ENCODE measurements around the gene OR1S1.
"Not testable (repeated sequence)": the region's sequence is repeated elsewhere in the genome, so short reads cannot be mapped to it uniquely, and the experiment has no call there.

The OR1S1 gene

DNA sequence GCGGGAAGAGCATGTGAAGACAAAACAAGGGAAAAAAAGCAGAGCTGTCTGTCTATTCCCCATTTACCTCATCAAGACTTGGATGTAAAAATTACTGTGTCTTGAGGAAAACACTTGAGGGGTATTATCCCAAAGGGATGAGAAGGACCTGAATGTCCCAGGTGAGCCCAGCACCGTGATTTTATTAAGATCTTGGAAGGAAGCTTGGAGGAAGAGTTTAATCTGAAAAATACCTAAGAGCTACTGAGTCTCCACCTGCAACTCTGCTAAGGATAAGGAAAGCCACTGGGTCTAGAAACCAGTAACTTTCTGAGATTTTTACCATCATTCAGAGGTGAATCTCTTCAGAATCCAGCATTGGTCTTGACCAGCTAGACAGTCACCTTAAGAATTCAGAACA is at the start of gene OR1S1:
OR1S1 (plus strand) TSS at position 301 of the 400 bp plus-strand sequence.
- not testable (repeated sequence) for DNase-seq

GRCh38 chr11:58164389-58164788 is 48.1 kb upstream of the OR1S1 start:
- no peak for DNase-seq

DNA sequence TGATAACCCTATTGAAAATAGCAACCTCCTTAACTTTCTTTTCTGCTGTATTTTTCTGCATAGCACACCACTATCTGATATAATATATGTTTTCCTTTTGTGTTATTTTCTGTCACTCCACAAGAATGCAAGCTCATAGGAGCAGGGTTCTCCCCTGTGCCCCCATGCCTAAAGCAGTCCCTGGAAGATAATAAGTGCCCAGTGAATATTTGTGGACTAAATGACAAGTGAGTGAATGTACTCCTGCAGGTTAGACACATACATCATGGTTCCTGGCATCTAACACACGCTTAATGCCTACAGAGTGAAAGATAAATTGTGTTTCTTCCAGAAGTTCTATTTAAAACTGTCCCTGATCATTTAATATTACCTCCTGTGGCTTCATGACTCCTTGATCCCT is 47.5 kb upstream of the OR1S1 start:
- DNase-seq, result no peak

- no peak for DNase-seq
These were observed 46.9 kb upstream of the OR1S1 start for GRCh38 chr11:58165504-58166106.

DNA sequence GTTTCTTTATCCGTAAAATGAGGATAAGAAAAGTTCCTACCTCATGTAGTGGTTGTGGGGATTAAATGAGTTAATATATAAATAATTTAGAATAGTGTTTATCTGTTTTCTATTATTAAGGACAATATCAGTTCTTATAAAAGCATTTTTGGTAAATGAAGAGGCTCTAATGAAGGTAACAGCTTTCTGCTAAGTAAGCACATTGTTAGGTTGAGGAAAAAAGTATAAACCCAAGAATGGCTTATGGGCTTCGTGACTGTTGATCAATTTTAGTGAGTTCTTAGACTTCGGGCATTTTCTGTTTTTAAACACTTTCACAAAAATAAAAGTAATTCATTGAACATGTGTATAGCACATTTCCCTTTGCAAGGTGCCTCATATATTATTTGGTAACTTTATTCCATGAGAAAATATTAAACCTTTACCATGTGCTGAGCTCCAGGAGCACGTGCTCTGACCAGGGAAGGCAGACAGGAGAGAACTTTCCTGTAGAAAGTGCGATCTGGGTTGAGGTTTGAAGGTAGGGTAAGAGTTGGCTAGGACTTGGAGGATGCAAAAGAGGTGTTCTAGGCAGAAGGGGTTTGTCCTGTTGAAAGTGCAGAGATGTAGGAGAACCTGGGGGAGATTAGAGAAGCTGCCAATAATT is 35.0 kb upstream of the OR1S1 start:
- no peak for DNase-seq

DNA sequence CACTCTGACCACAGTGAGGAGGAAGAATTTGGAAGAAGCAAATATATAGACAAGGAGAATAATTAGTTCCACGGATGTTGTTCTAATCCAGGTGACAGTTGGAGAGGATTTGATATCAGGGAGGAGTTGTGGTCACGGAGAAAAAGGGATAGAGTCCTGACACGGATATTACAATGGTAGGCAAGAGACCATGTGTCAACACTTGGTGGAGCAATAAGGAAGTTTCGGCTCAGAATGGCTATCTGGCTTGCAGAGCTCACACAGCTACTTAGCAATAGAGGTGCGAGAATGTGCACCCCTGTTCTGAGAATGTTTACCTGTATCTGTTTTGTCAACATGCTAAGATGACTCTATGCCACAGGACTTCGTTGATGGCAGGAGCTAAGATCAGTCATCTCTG is 34.1 kb upstream of the OR1S1 start:
- no peak for DNase-seq

DNA sequence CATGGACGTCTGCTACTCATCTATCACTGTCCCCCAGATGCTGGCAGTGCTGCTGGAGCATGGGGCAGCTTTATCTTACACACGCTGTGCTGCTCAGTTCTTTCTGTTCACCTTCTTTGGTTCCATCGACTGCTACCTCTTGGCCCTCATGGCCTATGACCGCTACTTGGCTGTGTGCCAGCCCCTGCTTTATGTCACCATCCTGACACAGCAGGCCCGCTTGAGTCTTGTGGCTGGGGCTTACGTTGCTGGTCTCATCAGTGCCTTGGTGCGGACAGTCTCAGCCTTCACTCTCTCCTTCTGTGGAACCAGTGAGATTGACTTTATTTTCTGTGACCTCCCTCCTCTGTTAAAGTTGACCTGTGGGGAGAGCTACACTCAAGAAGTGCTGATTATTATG is 32.9 kb upstream of the OR1S1 start:
- no peak for DNase-seq

DNA sequence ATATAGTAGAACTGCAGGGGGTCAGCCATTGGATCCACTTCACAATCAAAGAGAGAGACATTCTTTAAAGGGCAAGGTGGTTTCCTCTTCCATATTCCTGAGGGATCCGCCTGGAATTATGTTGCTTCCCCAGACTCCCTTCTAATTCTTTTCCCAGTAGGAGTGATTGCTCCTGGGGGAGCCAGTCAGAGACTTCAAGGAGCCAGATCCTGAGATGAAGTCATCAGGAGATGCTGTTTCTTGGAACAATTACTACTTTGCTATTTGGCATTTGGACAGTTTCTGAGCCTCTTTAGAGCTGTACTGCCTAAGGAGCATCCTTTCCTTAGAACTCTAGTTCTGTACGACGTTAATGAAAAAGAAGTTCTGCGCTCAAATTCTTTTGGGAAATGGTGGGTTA is 25.6 kb upstream of the OR1S1 start:
- no peak for DNase-seq

- DNase-seq, result no peak
These were observed 23.8 kb upstream of the OR1S1 start, which contains the start of gene OR9Q2 for GRCh38 chr11:58188770-58189169. Gene OR9Q2 (plus strand): TSS chr11:58189070. CDS start chr11:58190491, 1,421 bp downstream.

DNA sequence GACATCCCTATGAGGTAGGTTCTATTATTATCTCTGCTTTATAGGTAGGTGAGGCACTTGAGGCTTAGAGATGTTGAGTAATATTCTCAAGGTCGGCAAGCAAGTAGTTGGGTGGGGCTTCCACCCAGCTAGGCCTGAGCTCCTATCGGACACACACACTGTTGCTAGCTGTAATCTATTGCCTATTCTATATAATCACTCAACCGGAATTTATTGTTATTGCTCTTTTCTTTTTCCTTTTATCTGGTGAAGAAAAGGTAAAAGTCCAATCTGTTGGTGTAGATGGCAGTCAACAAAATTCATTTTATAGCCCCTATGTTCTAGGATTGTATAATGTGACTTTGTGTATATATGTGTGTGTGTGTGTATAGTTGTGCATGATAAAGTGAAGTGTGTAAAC is 20.3 kb upstream of the OR1S1 start:
- DNase-seq, result no peak

DNA sequence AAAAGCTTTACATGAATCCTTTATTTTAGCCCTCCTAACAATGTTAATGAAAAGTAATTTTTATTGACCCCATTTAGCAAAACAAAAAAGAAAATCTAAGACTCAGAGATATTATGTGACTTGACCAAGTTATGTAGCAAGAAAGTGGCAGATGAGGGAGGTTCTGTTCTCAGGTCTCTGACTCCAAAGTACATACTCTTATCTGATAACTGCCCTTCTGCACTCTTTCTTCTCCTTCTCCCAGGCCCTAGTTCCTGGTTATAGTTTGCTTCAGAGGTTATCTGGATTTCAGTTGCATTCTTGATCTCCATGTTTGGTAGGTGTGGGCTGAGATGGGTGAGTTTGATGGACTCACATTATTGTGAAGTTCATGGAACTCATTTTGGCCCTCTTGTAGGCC is 19.1 kb upstream of the OR1S1 start:
- no peak for DNase-seq

DNA sequence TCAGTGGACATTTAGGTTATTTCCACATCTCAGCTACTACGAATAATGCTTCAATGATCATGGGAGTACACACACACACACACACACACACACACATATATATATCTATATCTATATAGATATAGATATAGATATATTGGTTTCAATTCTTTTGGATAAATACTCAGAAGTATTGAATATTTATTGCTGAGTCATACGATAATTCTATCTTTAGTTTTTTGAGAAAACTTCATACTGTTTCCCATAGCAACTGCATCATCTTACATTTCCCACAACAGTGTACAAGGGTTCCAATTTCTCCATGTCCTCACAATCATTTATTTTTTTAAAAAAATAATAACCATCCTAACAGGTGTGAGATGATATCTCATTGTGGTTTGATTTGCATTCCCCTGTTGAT is 16.6 kb upstream of the OR1S1 start:
- DNase-seq, result no peak

- no peak for DNase-seq
These were observed 13.2 kb upstream of the OR1S1 start for GRCh38 chr11:58199271-58199670.

- no peak for DNase-seq
These were observed 8.5 kb upstream of the OR1S1 start, which contains the start of gene OR1S2 for GRCh38 chr11:58204042-58204441. Gene OR1S2 (minus strand): TSS chr11:58204142. CDS start chr11:58204142, 0 bp downstream.

GRCh38 chr11:58216476-58216875 is 4.0 kb downstream of the OR1S1 start:
- DNase-seq, result no peak

DNA sequence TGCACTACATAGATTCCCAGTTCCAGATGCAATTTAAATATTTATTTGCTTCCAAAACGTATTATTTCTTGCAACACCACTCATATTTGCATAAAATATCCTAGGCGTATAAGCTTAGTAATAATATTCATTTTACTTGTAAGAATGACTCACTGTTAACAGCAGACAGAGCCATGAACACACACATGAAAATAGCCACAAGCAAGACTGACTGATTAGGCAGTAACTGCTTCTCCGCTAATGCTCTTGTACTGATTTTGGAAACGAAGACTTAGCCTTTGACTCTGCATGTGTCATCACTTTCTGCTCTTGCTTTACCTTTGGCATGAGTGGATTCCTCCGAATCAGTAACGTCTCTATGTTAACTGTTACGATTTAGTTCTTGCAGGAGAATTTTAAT is 10.2 kb downstream of the OR1S1 start:
- no peak for DNase-seq

DNA sequence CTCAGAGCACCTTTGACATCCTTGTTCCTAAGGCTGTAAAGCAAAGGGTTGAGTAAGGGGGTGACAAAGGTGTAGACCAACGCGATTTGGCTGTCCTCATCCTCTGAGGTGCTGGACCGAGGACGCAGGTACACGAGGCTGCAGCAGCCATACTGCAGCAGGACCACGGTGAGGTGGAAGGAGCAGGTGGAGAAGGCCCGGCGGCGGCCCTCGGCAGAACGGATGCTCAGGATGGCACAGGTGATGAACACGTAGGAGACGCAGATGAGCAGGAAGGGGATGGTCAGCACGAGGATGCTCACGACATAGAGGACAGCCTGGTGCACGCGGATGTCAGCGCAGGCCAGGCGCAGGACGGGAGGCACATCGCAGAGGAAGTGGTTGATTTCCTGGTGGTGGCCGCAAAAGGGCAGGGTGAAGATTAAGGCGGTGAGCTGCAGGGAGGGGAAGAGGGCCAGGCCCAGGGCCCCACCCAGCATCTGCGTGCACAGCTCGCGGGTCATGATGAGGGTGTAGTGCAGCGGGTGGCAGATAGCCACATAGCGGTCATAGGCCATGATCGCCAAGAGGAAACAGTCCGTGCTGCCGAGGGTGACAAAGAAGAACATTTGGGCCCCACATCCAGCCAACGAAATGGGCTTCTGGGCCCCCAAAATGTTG is 15.6 kb downstream of the OR1S1 start:
- DNase-seq, result no peak

DNA sequence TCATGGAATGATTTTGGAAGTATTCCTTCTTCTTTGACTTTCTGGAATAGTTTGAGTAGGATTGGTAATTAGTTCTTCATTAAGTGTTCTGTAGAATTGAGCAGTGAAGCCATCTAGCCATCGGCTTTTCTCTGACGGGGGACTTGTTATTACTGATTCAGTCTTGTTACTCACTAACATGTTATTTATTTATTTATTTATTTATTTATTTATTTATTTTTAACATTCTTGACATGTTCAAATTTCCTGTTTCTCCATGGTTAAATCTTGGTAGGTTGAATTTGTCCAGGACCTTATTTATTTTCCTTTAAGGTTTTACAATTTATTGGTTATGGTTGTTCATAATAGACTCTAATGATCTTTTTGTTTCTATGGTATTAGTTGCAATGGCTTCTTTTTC is 31.4 kb downstream of the OR1S1 start:
- no peak for DNase-seq

DNA sequence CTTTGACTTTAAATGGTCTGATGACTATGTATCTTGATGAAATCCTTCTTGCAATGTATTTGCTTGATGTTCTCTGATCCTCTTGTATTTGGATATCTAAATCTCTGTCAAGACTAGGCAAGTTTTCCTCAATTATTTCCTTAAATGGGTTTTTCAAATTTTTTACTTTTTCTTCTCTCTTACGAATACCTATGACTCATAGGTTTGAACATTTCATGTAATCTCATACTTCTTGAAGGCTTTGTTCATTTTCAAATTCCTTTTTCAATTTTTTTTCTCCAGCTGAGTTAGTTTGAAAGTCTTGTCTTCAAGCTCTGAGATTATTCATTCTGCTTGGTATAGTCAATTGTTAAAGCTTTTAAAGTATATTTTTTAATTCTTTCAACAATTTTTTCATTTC is 42.4 kb downstream of the OR1S1 start:
- no peak for DNase-seq

- DNase-seq, result no peak
These were observed 47.5 kb downstream of the OR1S1 start for GRCh38 chr11:58259983-58260382.

Data from NCI-H1694 treated with DMSO at 0.1 percent for 48 hours (cell line).